Renal cortex interstitium (tissue), 15 donors: ENCODE results near the gene OR5AU1. TPM values are rescaled to one million over a fixed set of nuclear protein-coding genes. Genes with fewer than 3 reads are reported as not detected.

Experiments used
- DNase-seq, 11 donors: peaks; one replicate each; pipeline ENCODE4 v3.0.0-alpha.2; 2013; ENCODE audit warnings: low read depth in 9 of 11, low spot score in 4 of 11; ENCODE audit errors: extremely low read depth in 1 of 11
- long read RNA-seq, 16 experiments: transcript quantifications; one replicate each; lab custom pipeline, GENCODE V29; 2026
- polyA plus RNA-seq, 3 donors: library from polyadenylated mRNA; unstranded; fragments of 120-200 nt; gene quantifications; one replicate each; pipeline ENCODE4 v1.2.1, GENCODE V29; 2013; ENCODE audit not compliant: insufficient read length in 3 of 3

Gene OR5AU1
- under 1 TPM; 0.03 to 0.05 (median 0.03) TPM for polyA plus RNA-seq
- long read RNA-seq, donor 1, result 0 reads
- long read RNA-seq, donor 2, result 0 reads
- long read RNA-seq, donor 3, result 0 reads
- long read RNA-seq, donor 4, result 0 reads
- long read RNA-seq, donor 5, result 0 reads
- long read RNA-seq, donor 6, result 0 reads
- long read RNA-seq, donor 7, result 0 reads
- long read RNA-seq, donor 8, result 0 reads
- long read RNA-seq, donor 9, result 0 reads
- long read RNA-seq, donor 10, result 0 reads
- long read RNA-seq, donor 11, result 0 reads
- long read RNA-seq, donor 12, result 0 reads
- long read RNA-seq, donor 13, result 0 reads
- long read RNA-seq, donor 14, result 0 reads
- long read RNA-seq, donor 15, result 0 reads
- long read RNA-seq, donor 16, result 0 reads

GRCh38 chr14:21155963-21156362 lies at the start of gene OR5AU1:
Gene OR5AU1 (minus strand): TSS chr14:21156063. CDS start chr14:21155872, 191 bp downstream.
- DNase-seq, result no peak

GRCh38 chr14:21205026-21205677 lies 49.3 kb upstream of the OR5AU1 start:
- no peak for DNase-seq

DNA sequence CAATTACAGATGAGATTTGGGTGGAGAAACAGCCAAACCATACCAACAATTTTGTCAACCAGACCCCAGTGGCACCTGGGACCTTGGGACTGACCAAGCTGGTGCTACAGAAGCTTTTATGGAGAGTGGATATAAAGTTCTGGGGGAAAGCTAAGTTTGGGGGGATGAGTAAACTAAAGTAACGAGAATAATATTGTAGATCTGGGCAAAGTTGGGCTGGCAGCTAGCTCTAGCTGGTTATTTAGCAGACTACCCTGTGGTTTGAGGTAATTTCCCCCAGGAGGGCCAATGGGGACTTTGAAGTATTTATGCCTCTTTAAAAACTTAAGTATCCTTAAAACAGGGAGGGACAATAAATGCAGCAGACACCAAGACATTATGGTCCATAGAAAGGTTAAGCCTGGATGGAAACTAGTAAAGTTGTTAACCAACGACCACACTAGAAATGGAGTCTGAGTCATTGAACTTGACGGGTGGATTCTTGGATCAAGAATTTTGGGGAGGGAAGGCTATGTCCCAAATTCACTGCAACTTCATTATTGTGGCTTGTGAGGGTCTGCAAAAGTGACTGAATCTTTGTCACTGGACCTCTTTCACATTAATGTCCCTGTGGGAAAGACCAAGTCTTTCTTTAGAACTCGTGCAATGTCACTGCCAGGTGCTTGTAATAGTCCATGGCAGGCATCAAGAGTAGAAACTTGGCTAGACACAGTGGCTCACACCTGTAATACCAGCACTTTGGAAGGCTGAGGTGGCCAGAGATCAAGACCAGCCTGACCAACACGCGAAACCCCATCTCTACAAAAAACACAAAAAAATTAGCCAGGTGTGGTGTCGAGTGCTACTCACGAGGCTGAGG lies 48.5 kb upstream of the OR5AU1 start:
- no peak for DNase-seq

GRCh38 chr14:21203470-21204166 lies 47.8 kb upstream of the OR5AU1 start:
- DNase-seq, result no peak

DNA sequence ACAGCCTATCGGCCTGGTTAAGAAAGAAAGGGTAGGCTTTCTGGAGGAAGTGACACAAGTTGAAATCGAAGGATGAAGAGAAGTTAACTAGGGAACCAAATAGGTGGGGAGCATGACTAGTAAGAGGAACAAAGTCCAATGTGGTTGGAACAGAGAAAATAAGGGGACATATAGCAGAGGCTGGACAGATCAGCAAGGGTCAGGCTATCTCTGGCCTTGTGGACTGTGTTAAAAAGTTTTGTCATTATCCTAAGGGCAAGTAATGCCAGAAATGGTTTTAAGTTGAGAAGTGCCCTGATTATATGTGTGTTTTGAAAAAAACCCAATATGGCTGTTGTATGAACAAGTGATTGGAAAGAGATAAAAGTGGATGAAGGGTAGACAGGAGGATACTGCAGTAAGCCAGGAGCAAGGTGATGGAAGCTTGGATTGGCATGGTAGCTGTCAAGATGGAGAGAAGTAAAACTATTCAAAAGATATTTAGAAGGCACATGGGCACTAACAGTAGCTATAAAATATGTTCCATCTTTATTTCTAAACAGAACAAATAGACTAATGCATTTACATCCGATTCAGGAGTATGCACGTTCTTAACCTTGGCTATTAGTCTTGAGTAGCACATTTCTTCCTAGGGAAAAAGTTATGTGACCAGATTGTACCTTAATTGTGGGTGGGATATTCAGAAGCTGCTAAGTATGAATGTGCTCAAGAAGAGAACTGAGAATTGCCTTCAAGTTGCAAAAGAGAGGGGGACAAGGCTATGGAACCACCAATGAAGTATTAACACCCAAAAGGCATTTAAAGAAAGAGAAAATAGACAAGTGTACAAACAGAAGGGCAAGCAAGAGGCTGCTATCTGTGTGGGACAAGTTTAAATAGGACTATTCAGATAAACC lies 46.8 kb upstream of the OR5AU1 start:
- DNase-seq, result no peak

- no peak for DNase-seq
Measured at GRCh38 chr14:21201732-21202462, 46.0 kb upstream of the OR5AU1 start.

DNA sequence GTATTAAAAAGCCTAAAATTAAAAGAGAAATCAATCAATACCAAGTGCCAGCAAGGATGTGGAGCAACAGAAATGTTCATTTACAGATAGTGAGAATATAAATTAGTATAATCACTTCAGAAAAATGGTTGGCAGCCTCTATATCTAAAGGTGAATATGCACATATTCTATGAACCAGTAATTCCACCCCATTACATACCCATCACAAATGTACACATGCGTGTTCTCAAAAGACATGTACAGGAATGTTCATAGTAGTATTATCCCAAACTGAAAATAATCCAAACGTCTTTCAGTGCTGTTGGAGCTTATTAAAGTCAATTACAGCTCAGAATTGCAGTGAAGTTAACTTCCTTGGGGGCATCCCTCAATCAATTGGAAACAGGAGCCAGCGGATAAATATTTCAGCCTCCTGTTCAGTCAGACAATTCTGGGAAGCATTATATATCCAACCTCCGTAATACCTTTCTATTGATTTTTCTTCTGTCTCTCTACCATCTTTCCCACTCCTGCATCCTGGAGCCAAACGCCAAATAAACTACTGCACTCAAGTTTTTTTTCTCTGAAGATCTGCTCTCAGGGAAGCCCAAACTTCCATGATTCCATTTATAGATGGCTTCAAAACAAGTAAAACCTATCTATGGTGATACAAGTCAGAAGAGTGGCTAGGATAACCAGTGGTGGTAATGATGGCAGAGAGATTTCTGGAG lies 45.0 kb upstream of the OR5AU1 start:
- no peak for DNase-seq

- DNase-seq, result no peak
Measured at GRCh38 chr14:21199611-21200560, 44.0 kb upstream of the OR5AU1 start.

DNA sequence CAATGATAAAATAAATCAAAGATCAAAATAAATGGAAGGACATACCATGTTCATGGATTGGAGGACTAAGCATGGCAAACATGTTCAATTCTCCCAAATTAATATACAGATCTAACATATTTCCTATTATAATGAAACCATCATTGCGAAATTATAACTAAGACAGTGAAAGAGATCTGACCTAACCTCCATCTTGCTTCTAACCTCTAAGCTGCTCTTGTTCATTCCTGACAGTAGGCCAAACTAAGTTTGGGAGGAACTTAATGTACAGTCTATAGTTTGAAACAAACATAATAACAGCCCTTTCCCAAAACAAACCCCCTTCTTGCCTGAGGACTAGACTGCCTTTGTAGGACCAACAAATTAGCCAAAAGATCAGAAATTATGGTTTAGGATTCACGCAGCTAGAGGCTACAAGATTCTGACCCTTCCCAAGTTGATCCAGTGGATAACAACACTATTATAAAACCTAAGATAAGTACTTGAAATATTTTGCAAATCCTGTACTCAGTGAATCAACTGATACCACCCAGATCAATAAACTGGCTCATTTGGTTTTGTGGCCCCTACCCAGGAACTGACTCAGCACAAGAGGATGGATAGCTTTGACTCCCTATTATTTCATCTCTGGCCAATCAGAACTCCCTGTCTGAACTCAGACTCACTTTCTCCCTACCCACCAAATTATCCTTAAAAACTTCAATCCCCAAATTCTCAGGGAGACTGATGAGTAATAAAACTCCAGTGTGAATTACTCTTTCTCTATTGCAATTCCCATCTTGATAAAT lies 41.7 kb upstream of the OR5AU1 start:
- no peak for DNase-seq

DNA sequence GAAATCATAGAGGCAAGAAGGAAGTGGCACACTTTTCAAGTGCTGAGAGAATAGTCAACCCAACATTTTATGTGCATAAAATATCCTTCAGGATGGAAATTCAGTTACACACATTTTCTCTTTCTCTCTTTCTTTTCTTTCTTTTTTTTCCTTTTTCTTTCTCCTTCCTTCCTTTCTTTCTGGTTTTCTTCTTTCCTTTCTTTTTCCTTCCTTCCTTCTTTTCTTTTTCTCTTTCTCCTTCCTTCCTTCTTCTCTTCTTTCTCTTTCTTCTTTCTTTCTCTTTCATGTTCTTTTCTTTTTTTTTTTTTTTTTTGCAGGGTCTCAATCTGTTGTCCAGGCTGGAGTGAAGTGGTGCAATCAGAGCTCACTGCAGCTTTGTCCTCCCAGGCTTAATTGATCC lies 38.7 kb upstream of the OR5AU1 start:
- no peak for DNase-seq

- no peak for DNase-seq
Measured at GRCh38 chr14:21192875-21193535, 37.1 kb upstream of the OR5AU1 start.

GRCh38 chr14:21192447-21192822 lies 36.6 kb upstream of the OR5AU1 start:
- DNase-seq, result no peak

- DNase-seq, result peak in 9 of 11 donors; percentile 25 to 53 (median 36)
Measured at GRCh38 chr14:21191809-21192446, 36.1 kb upstream of the OR5AU1 start.

DNA sequence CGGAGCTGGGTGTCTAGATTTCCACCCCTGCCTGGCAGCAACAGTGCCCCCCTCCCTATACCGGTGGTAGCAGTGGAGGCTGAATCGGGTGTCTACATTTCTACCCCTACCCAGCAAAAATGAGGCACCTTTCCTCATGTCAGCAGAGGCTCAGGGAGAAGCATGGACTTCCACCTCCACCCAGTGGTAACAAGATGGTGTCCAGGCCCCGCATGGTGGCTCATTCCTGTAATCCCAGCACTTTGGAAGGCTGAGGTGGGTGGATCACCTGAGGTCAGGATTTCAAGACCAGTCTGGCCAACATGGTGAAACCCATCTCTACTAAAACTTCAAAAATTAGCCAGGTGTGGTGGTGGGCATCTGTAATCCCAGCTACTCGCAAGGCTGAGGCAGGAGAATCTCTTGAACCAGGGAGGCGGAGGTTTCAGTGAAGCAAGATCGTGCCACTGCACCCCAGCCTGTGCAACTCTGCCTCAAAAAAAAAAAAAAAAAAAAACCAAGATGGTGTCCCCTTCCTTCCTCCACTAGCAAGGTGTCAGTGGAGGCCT lies 35.5 kb upstream of the OR5AU1 start:
- no peak for DNase-seq
